Ascending aorta (tissue), 2 donors: ENCODE data around the gene LDLRAD4. TPM values are rescaled to one million over a fixed set of nuclear protein-coding genes. Genes with fewer than 3 reads are reported as not detected.
A peak's percentile ranks its signal among the peaks of the same experiment; 100 is the strongest.

Experiments
- DNase-seq, 2 donors: peaks; one replicate each; pipeline ENCODE4 v3.0.0-alpha.2; 2019; ENCODE audit warnings: low spot score in 2 of 2
- H3K27ac ChIP-seq, 2 donors: fragments of 200-600 bp; sonication (generic); one replicate each; pipeline ENCODE4 v1.5.1; 2016 to 2017; ENCODE audit warnings: mild to moderate bottlenecking in 1 of 2
- H3K27me3 ChIP-seq: fragments of 200-600 bp; sonication (generic); one replicate; pipeline ENCODE4 v1.5.1; 2017
- H3K36me3 ChIP-seq, 2 donors: fragments of 200-600 bp; sonication (generic); one replicate each; pipeline ENCODE4 v1.5.1; 2016
- H3K4me1 ChIP-seq, 2 donors: fragments of 200-600 bp; sonication (generic); one replicate each; pipeline ENCODE4 v1.5.1; 2016 to 2017; ENCODE audit warnings: mild to moderate bottlenecking in 1 of 2
- H3K4me3 ChIP-seq, 2 donors: fragments of 200-600 bp; sonication (generic); one replicate each; pipeline ENCODE4 v1.5.1; 2016 to 2017; ENCODE audit warnings: mild to moderate bottlenecking in 1 of 2
- H3K9me3 ChIP-seq, 2 donors: fragments of 200-600 bp; sonication (generic); one replicate each; pipeline ENCODE4 v1.5.1; 2016
- CTCF ChIP-seq, 3 experiments: fragments of 200-600 bp in 2 of 3; fragments of 450-650 bp in 1 of 3; sonication (generic) in 2 of 3; IDR thresholded peaks; one replicate each; pipeline ENCODE4 v1.5.1; 2016 to 2019; ENCODE audit warnings: antibody characterized with exemption in 3 of 3, mild to moderate bottlenecking in 1 of 3, moderate library complexity in 1 of 3
- intact Hi-C: fragments of 100-400 bp; cut with DNase I; formaldehyde crosslinking; loops from one replicate; pipeline ENCODE4 v1.15.1; 2023
- total RNA-seq: library from RNA; depleted of rRNA; stranded (reverse); fragments of >200 nt; gene quantifications from one replicate; pipeline ENCODE4 v1.1.0, GENCODE V29; 2016

LDLRAD4 gene
- total RNA-seq, 1 donor from 2014 or later = 21.0 TPM

- H3K27ac ChIP-seq = no peak overlapping the region
- H3K9me3 ChIP-seq = no peaks in the 10 kb centered on the region
- no peak for TF ChIP-seq CTCF (IDR thresholded peaks at IDR 0.05)
- H3K27me3 ChIP-seq = no peaks in the 10 kb centered on the region
- no peak overlapping the region for H3K4me3 ChIP-seq
- peaks cover 0 to 19% of the 10 kb centered on the region in 2 donors for H3K4me1 ChIP-seq
- H3K36me3 ChIP-seq = no peaks in the 10 kb centered on the region
- peak in 1 of 2 donors; percentile 39 for DNase-seq
- intact Hi-C loops = loop anchor here (5.0 kb wide), 1 partner anchor 85 kb away; no protein-coding TSS in a partner anchor
Observed at GRCh38 chr18:13237641-13238040, 19.1 kb downstream of the LDLRAD4 start.

GRCh38 chr18:13239171-13239956 is 20.8 kb downstream of the LDLRAD4 start:
- Histone ChIP-seq H3K4me3 (no peak overlapping the region), H3K4me1 (peaks cover 0 to 19% of the 10 kb centered on the region in 2 donors), H3K27me3 (no peaks in the 10 kb centered on the region), H3K36me3 (no peaks in the 10 kb centered on the region), H3K27ac (no peak overlapping the region), H3K9me3 (no peaks in the 10 kb centered on the region)
- DNase-seq = peak in 1 of 2 donors; percentile 56
- intact Hi-C loops = loop anchor here (5.0 kb wide), 1 partner anchor 83 kb away; no protein-coding TSS in a partner anchor
- no peak for TF ChIP-seq CTCF (IDR thresholded peaks at IDR 0.05)

- no peak overlapping the region for H3K4me3 ChIP-seq
- H3K27ac ChIP-seq = no peak overlapping the region
- peaks cover 0 to 15% of the 10 kb centered on the region in 2 donors for H3K4me1 ChIP-seq
- intact Hi-C loops = no loop called here
- DNase-seq = peak in 1 of 2 donors; percentile 55
- TF ChIP-seq CTCF (IDR thresholded peaks at IDR 0.05) = no peak
- no peaks in the 10 kb centered on the region for H3K9me3 ChIP-seq
- H3K27me3 ChIP-seq = no peaks in the 10 kb centered on the region
- no peaks in the 10 kb centered on the region for H3K36me3 ChIP-seq
Observed at GRCh38 chr18:13240060-13240725, 21.6 kb downstream of the LDLRAD4 start.

- Histone ChIP-seq H3K4me3 (no peak overlapping the region), H3K27me3 (no peaks in the 10 kb centered on the region), H3K4me1 (peaks cover 0 to 4% of the 10 kb centered on the region in 2 donors), H3K36me3 (no peaks in the 10 kb centered on the region), H3K9me3 (no peaks in the 10 kb centered on the region), H3K27ac (no peak overlapping the region)
- TF ChIP-seq CTCF (IDR thresholded peaks at IDR 0.05) = no peak
- intact Hi-C loops = no loop called here
- DNase-seq = peak in 1 of 2 donors; percentile 52
Observed at GRCh38 chr18:13241083-13241892, 22.7 kb downstream of the LDLRAD4 start.

GRCh38 chr18:13241893-13242175 is 23.3 kb downstream of the LDLRAD4 start:
- H3K4me1 ChIP-seq = peaks cover 0 to under 1% of the 10 kb centered on the region in 2 donors
- intact Hi-C loops = no loop called here
- H3K27me3 ChIP-seq = no peaks in the 10 kb centered on the region
- DNase-seq = peak in 1 of 2 donors; percentile 50
- no peak for TF ChIP-seq CTCF (IDR thresholded peaks at IDR 0.05)
- no peaks in the 10 kb centered on the region for H3K9me3 ChIP-seq
- no peaks in the 10 kb centered on the region for H3K36me3 ChIP-seq
- no peak overlapping the region for H3K4me3 ChIP-seq
- no peak overlapping the region for H3K27ac ChIP-seq
